ENCODE results near the gene IZUMO1.

DNA sequence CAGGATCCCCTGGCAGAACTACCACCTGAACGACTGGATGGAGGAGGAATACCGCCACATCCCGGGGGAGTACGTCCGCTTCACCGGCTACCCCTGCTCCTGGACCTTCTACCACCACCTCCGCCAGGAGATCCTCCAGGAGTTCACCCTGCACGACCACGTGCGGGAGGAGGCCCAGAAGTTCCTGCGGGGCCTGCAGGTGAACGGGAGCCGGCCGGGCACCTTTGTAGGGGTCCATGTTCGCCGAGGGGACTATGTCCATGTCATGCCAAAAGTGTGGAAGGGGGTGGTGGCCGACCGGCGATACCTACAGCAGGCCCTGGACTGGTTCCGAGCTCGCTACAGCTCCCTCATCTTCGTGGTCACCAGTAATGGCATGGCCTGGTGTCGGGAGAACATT is 43.4 kb downstream of the IZUMO1 start:
- no peak for TF ChIP-seq ISL1 (CRISPR knock-in tag; IDR thresholded peaks at IDR 0.05)
- TF ChIP-seq RARB (CRISPR knock-in tag; IDR thresholded peaks at IDR 0.05), result no peak
- no peak for TF ChIP-seq PPARA (CRISPR knock-in tag; IDR thresholded peaks at IDR 0.05; ENCODE audit: borderline replicate concordance)
- TF ChIP-seq OSR1 (CRISPR knock-in tag; IDR thresholded peaks at IDR 0.05), result no peak
- no peak for TF ChIP-seq ZNF565 (CRISPR knock-in tag; conservative IDR thresholded peaks at IDR 0.05; ENCODE audit: low read depth)

All from SK-N-SH treated with all-trans-retinoic acid at 6 μM for 48 hours (cell line).